ENCODE results near the gene RUNX2. TPM values are rescaled to one million over a fixed set of nuclear protein-coding genes. Genes with fewer than 3 reads are reported as not detected.

The RUNX2 gene
- total and polyA plus RNA-seq, 8 donors, result 0.80 to 18.7 (median 2.7) TPM; not detected in 1

DNA sequence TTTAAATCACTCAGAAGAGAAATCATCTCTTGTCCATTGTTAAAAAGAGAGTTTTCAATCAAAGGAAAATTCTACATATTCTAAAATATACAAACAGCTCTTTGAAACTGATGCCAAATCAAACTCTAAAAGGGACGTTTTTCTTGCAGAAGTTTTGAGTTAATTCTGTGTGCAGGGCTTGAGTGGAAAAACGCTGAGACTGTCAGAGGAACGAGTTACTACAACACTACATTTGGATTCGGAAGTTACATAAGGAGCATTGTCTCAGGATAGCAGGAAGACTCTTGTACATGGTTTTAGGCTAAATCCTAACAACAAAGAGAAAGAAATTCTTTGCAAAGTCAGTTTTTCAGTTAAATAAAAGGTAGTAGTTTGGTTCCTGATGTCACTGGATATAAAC is 205.3 kb downstream of the RUNX2 start:
- intact Hi-C loops (cut with DNase I; ENCODE audit: low total_unique reads), result no loop called here
- Histone ChIP-seq H3K27ac (peak overlapping the region in 1 of 5 donors; percentile 19), H3K9me3 (no peaks in the 10 kb centered on the region), H3K4me1 (peaks cover 11 to 40% (median 17%) of the 10 kb centered on the region in 4 donors), H3K27me3 (peaks cover 0 to 3% (median 0%) of the 10 kb centered on the region in 3 donors), H3K4me3 (peak overlapping the region in 2 of 4 donors; percentile 3 to 18), H3K36me3 (no peaks in the 10 kb centered on the region)
- DNase-seq, result peak in 1 of 2 donors; percentile 40
- WGBS, 5 donors, result 15 to 33% (median 26%) methylated on average over 4 of the region's 4 CpGs
- TF ChIP-seq POLR2A (IDR thresholded peaks at IDR 0.05) (no peak), POLR2AphosphoS5 (IDR thresholded peaks at IDR 0.05) (no peak), EP300 (IDR thresholded peaks at IDR 0.05) (no peak), CTCF (IDR thresholded peaks at IDR 0.05) (no peak)

GRCh38 chr6:45535933-45536332 is 207.8 kb downstream of the RUNX2 start:
- intact Hi-C loops (cut with DNase I; ENCODE audit: low total_unique reads), result no loop called here
- no peaks in the 10 kb centered on the region for H3K9me3 ChIP-seq
- peaks cover 19 to 59% (median 34%) of the 10 kb centered on the region in 4 donors for H3K4me1 ChIP-seq
- 33 to 48% (median 36%) methylated on average over 4 of the region's 4 CpGs for WGBS, 5 donors
- no peaks in the 10 kb centered on the region for H3K27me3 ChIP-seq
- DNase-seq, result peak; percentile 58 to 84
- TF ChIP-seq POLR2A (IDR thresholded peaks at IDR 0.05) (no peak), POLR2AphosphoS5 (IDR thresholded peaks at IDR 0.05) (peak in 2 of 3 donors; percentile 74 to 88)
- H3K27ac ChIP-seq, result peak overlapping the region; percentile 35 to 82 (median 66)
- H3K4me3 ChIP-seq, result no peak overlapping the region
- H3K36me3 ChIP-seq, result no peaks in the 10 kb centered on the region

GRCh38 chr6:45537539-45537938 is 209.4 kb downstream of the RUNX2 start:
- Histone ChIP-seq H3K4me3 (no peak overlapping the region), H3K9me3 (no peaks in the 10 kb centered on the region), H3K36me3 (no peaks in the 10 kb centered on the region), H3K27ac (no peak overlapping the region), H3K4me1 (peaks cover 15 to 55% (median 32%) of the 10 kb centered on the region in 4 donors), H3K27me3 (no peaks in the 10 kb centered on the region)
- TF ChIP-seq EP300 (IDR thresholded peaks at IDR 0.05) (no peak), POLR2A (IDR thresholded peaks at IDR 0.05) (no peak), POLR2AphosphoS5 (IDR thresholded peaks at IDR 0.05) (no peak), CTCF (IDR thresholded peaks at IDR 0.05) (no peak)
- intact Hi-C loops (cut with DNase I; ENCODE audit: low total_unique reads), result no loop called here
- DNase-seq, result no peak
- WGBS, 5 donors, result 91 to 99% (median 98%) methylated on average over 6 of the region's 6 CpGs

DNA sequence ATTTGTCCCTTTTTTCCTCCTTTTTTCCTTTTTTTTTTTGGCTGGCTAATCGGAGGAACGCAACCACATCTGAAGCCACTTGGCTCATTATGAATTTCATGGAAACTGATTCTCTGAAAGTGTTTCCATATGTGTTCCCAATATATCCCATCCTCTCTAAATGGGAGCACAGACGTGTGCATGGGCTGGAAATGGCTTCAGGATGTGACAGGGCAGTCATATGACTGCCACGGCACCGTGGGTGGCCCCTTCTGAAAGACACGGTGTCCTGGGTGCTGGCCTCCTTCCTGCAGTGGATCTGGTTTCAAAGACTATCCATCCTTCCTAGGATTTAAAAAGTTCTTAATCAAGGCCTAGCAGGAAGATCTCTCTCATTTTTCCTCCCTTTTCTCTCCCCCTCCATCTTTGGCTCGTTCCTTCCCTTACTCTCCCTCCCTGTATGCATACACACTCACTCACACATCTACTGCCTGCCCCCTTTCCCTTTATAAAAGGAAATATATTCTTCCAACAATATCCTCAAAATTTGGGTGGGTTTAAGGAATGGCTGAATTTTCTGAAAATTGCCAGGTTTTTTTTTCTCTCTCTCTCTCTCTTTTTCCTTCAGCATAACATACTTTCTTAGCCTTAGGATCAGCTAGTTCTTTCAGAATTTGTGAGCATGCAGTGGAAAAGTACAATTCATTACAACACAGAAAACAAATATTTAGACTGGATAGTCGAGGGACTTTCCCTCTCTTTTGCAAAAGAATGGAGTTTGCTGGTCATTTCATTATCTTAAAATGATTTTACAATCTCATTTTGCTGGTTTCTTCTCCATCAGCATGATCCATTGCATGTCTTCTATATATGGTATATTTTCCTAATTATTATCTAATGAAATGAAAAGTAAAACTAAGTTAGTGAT is 210.8 kb downstream of the RUNX2 start:
- Histone ChIP-seq H3K4me1 (peaks cover 8 to 46% (median 27%) of the 10 kb centered on the region in 4 donors), H3K27ac (peak overlapping the region in 4 of 5 donors; percentile 0 to 76 (median 58)), H3K4me3 (no peak overlapping the region), H3K36me3 (no peaks in the 10 kb centered on the region), H3K9me3 (no peaks in the 10 kb centered on the region), H3K27me3 (no peaks in the 10 kb centered on the region)
- no peak for TF ChIP-seq POLR2AphosphoS5 (IDR thresholded peaks at IDR 0.05)
- DNase-seq, result peak in 1 of 2 donors; percentile 59
- 51 to 64% (median 54%) methylated on average over 8 of the region's 8 CpGs for WGBS, 5 donors
- intact Hi-C loops (cut with DNase I; ENCODE audit: low total_unique reads), result no loop called here

DNA sequence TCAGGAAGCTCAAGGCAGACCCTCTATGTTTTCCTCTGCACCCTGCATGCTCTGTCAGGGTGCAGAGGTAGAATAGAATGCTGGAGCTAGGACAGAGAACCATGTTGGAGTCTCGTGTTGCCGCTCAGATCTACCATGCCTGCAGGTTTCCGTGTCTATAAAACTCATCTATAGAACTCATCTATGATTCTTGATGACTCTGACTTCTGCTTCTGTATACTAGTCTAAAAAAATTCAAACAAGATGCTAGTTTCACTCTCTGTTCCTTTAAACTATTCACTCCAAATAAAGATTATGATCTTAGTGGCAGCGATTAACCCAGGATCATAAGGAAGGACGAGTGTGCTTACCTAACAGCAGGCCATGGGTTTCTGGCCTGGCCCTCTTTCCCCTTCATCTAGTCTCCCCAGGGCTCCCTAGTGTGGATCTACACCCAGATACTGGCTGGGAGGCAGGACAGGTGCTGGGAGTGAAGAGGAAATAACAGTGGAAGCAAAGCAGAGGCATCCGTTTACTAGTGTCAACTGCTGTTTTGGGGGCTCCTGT is 212.3 kb downstream of the RUNX2 start:
- intact Hi-C loops (cut with DNase I; ENCODE audit: low total_unique reads), result no loop called here
- no peaks in the 10 kb centered on the region for H3K9me3 ChIP-seq
- no peaks in the 10 kb centered on the region for H3K36me3 ChIP-seq
- peaks cover 7 to 43% (median 27%) of the 10 kb centered on the region in 4 donors for H3K4me1 ChIP-seq
- DNase-seq, result no peak
- H3K27me3 ChIP-seq, result no peaks in the 10 kb centered on the region
- H3K27ac ChIP-seq, result peak overlapping the region in 2 of 5 donors; percentile 8 to 18
- H3K4me3 ChIP-seq, result no peak overlapping the region
- no peak for TF ChIP-seq POLR2A (IDR thresholded peaks at IDR 0.05)
- TF ChIP-seq POLR2AphosphoS5 (IDR thresholded peaks at IDR 0.05), result no peak
- no peak for TF ChIP-seq CTCF (IDR thresholded peaks at IDR 0.05)
- no peak for TF ChIP-seq EP300 (IDR thresholded peaks at IDR 0.05)
- WGBS, 5 donors, result 73 to 84% (median 79%) methylated on average over 6 of the region's 6 CpGs

All from stomach (tissue), 9 donors.